H9 (cell line): Measurements from ENCODE around the gene TATDN2. TPM values are rescaled to one million over a fixed set of nuclear protein-coding genes. Genes with fewer than 3 reads are reported as not detected.

Experiments used
- DNase-seq: peaks from one replicate; pipeline ENCODE4 v3.0.0-alpha.2; 2017
- H2AFZ ChIP-seq: one replicate; pipeline ENCODE4 v1.6.1; 2013; ENCODE audit warnings: mild to moderate bottlenecking, low read length, control low read depth, moderate library complexity
- H2AK5ac ChIP-seq: 2 replicates; pipeline ENCODE4 v1.6.1; 2013; ENCODE audit warnings: low read length, control low read depth, mixed read lengths; ENCODE audit not compliant: insufficient read length
- H2BK120ac ChIP-seq: one replicate; pipeline ENCODE4 v1.6.1; 2013; ENCODE audit warnings: low read depth, mild to moderate bottlenecking, low read length, control low read depth, inconsistent platforms; ENCODE audit not compliant: poor library complexity, severe bottlenecking
- H2BK12ac ChIP-seq: 2 replicates; pipeline ENCODE4 v1.6.1; 2013; ENCODE audit warnings: low read length, control low read depth, mixed read lengths, low read depth; ENCODE audit not compliant: insufficient read length
- H2BK15ac ChIP-seq: 2 replicates; pipeline ENCODE4 v1.6.1; 2013; ENCODE audit warnings: low read depth, low read length, control low read depth
- H2BK20ac ChIP-seq: one replicate; pipeline ENCODE4 v1.6.1; 2013; ENCODE audit warnings: low read depth, mild to moderate bottlenecking, low read length, control low read depth, inconsistent platforms; ENCODE audit not compliant: poor library complexity, severe bottlenecking
- H2BK5ac ChIP-seq: 2 replicates; pipeline ENCODE4 v1.6.1; 2013; ENCODE audit warnings: low read length, control low read depth, mixed read lengths; ENCODE audit not compliant: insufficient read length
- H3K14ac ChIP-seq: 2 replicates; pipeline ENCODE4 v1.6.1; 2013; ENCODE audit warnings: low read length, control low read depth; ENCODE audit not compliant: insufficient read depth
- H3K18ac ChIP-seq: 2 replicates; pipeline ENCODE4 v1.6.1; 2013; ENCODE audit warnings: low read depth, mild to moderate bottlenecking, mixed read lengths, low read length, control low read depth; ENCODE audit not compliant: insufficient read length
- H3K23ac ChIP-seq: 2 replicates; pipeline ENCODE4 v1.6.1; 2013; ENCODE audit warnings: low read length, control low read depth, mixed read lengths, low read depth; ENCODE audit not compliant: insufficient read length
- H3K23me2 ChIP-seq: 2 replicates; pipeline ENCODE4 v1.6.1; 2013; ENCODE audit warnings: low read depth, mild to moderate bottlenecking, mixed read lengths, low read length, control low read depth; ENCODE audit not compliant: insufficient read length, poor library complexity, severe bottlenecking
- H3K27ac ChIP-seq: 2 replicates; pipeline ENCODE4 v1.5.1; 2013; ENCODE audit warnings: low read length, control low read depth, mixed read lengths, low read depth; ENCODE audit not compliant: insufficient read length
- H3K27me3 ChIP-seq: 2 replicates; pipeline ENCODE4 v1.6.1; 2013; ENCODE audit warnings: low read length, control low read depth, inconsistent platforms; ENCODE audit not compliant: insufficient read depth
- H3K4ac ChIP-seq: 2 replicates; pipeline ENCODE4 v1.6.1; 2013; ENCODE audit warnings: low read depth, mild to moderate bottlenecking, control low read depth, inconsistent platforms, low read length, moderate library complexity
- H3K4me1 ChIP-seq: 2 replicates; pipeline ENCODE4 v1.6.1; 2013; ENCODE audit warnings: low read length, control low read depth, inconsistent platforms; ENCODE audit not compliant: insufficient read depth
- H3K4me2 ChIP-seq: 2 replicates; pipeline ENCODE4 v1.6.1; 2013; ENCODE audit warnings: low read length, control low read depth, mixed read lengths; ENCODE audit not compliant: insufficient read length, insufficient read depth
- H3K56ac ChIP-seq: 2 replicates; pipeline ENCODE4 v1.6.1; 2013; ENCODE audit warnings: low read depth, mild to moderate bottlenecking, mixed read lengths, low read length, control low read depth; ENCODE audit not compliant: insufficient read length
- H3K79me1 ChIP-seq: 2 replicates; pipeline ENCODE4 v1.6.1; 2013; ENCODE audit warnings: low read depth, mild to moderate bottlenecking, moderate library complexity, low read length, control low read depth, inconsistent platforms; ENCODE audit not compliant: insufficient read depth, poor library complexity, severe bottlenecking
- H3K79me2 ChIP-seq: 2 replicates; pipeline ENCODE4 v1.6.1; 2013; ENCODE audit warnings: low read length, control low read depth, inconsistent platforms; ENCODE audit not compliant: insufficient read depth
- H3K9ac ChIP-seq: 2 replicates; pipeline ENCODE4 v1.6.1; 2013; ENCODE audit warnings: low read length, control low read depth, mixed read lengths; ENCODE audit not compliant: insufficient read length; ENCODE audit errors: extremely low read depth
- H3K9me3 ChIP-seq: one replicate; pipeline ENCODE4 v1.6.1; 2013; ENCODE audit warnings: low read depth, low read length, inconsistent platforms; ENCODE audit not compliant: control insufficient read depth
- H3T11ph ChIP-seq: one replicate; pipeline ENCODE4 v1.6.1; 2013; ENCODE audit warnings: mild to moderate bottlenecking, low read length, control low read depth, inconsistent platforms
- H4K20me1 ChIP-seq: one replicate; pipeline ENCODE4 v1.6.1; 2013; ENCODE audit not compliant: control insufficient read depth, insufficient read length, insufficient read depth
- H4K5ac ChIP-seq: 2 replicates; pipeline ENCODE4 v1.6.1; 2013; ENCODE audit warnings: low read depth, mild to moderate bottlenecking, mixed read lengths, low read length, control low read depth; ENCODE audit not compliant: insufficient read length
- H4K8ac ChIP-seq: replicated peaks from 2 replicates; pipeline ENCODE4 v1.6.1; 2013; ENCODE audit warnings: low read length, control low read depth, mixed read lengths, low read depth; ENCODE audit not compliant: insufficient read length
- H4K91ac ChIP-seq: 2 replicates; pipeline ENCODE4 v1.6.1; 2013; ENCODE audit warnings: low read depth, mild to moderate bottlenecking, moderate library complexity, mixed read lengths, low read length, control low read depth; ENCODE audit not compliant: insufficient read length
- H3K27ac Mint-ChIP-seq, 3 experiments: 2 replicates in 2 of 3; 3 replicates in 1 of 3; pipeline ENCODE4 v1.8.0; 2020 to 2021; ENCODE audit warnings: mixed read lengths in 3 of 3, mild to moderate bottlenecking in 1 of 3, moderate library complexity in 1 of 3
- H3K27me3 Mint-ChIP-seq: 2 replicates; pipeline ENCODE4 v1.8.0; 2021; ENCODE audit warnings: low read depth, mild to moderate bottlenecking, moderate library complexity, mixed read lengths
- H3K36me3 Mint-ChIP-seq, 3 experiments: 2 replicates in 2 of 3; 3 replicates in 1 of 3; pipeline ENCODE4 v1.8.0; 2020 to 2021; ENCODE audit warnings: low read depth in 3 of 3, mixed read lengths in 3 of 3; ENCODE audit not compliant: insufficient read depth in 1 of 3
- H3K4me1 Mint-ChIP-seq, 2 experiments: 2 replicates each; pipeline ENCODE4 v1.8.0; 2020; ENCODE audit warnings: mixed read lengths in 2 of 2
- H3K4me3 Mint-ChIP-seq, 2 experiments: 2 replicates in 1 of 2; 3 replicates in 1 of 2; pipeline ENCODE4 v1.8.0; 2020 to 2021; ENCODE audit warnings: mild to moderate bottlenecking in 2 of 2, mixed read lengths in 2 of 2, moderate library complexity in 1 of 2
- H3K9me3 Mint-ChIP-seq, 2 experiments: 2 replicates in 1 of 2; 3 replicates in 1 of 2; pipeline ENCODE4 v1.8.0; 2020; ENCODE audit warnings: mild to moderate bottlenecking in 2 of 2, mixed read lengths in 2 of 2, moderate library complexity in 1 of 2
- CTCF ChIP-seq: fragments of 200-600 bp; sonication (generic); conservative IDR thresholded peaks from 3 replicates; pipeline ENCODE4 v1.8.0; 2021; ENCODE audit warnings: antibody characterized with exemption, mild to moderate bottlenecking
- WGBS: extraction: QIAGEN DNeasy Blood & Tissue Kit; methylation state at CpG from one replicate; pipeline ENCODE4 v1.1.7; 2013; ENCODE audit warnings: missing lambda C conversion rate, low lambda C conversion rate, mixed read lengths; ENCODE audit not compliant: insufficient read length; ENCODE audit errors: extremely low coverage; 5-methylcytosine and 5-hydroxymethylcytosine counted together
- total RNA-seq: library from RNA; stranded (reverse); gene quantifications from 2 replicates; pipeline ENCODE4 v1.2.1, GENCODE V29; 2021

The TATDN2 gene
- total RNA-seq, 1 experiment from 2014 or later, result 34.4 TPM

GRCh38 chr3:10317311-10317960, 69.2 kb downstream of the TATDN2 start:
- Mint-ChIP-seq H3K27me3 (no peaks in the 10 kb centered on the region), H3K36me3 (peaks cover 18 to 60% (median 50%) of the 10 kb centered on the region in 3 experiments; a peak in 6 of 7 replicates), H3K4me3 (no peak overlapping the region; a peak in 1 of 5 replicates), H3K9me3 (no peaks in the 10 kb centered on the region), H3K4me1 (peaks cover 0 to 8% of the 10 kb centered on the region in 2 experiments; a peak in 3 of 4 replicates), H3K27ac (no peak overlapping the region)
- peaks cover 5% of the 10 kb centered on the region for H3K23me2 ChIP-seq
- no peak overlapping the region for H4K8ac ChIP-seq
- no peaks in the 10 kb centered on the region for H3K79me1 ChIP-seq
- no peaks in the 10 kb centered on the region for H3K27me3 ChIP-seq
- DNase-seq, result no peak
- no peak overlapping the region for H2BK15ac ChIP-seq
- no peak overlapping the region for H3K23ac ChIP-seq
- H4K91ac ChIP-seq, result no peak overlapping the region
- no peak overlapping the region for H3K27ac ChIP-seq
- H2BK20ac ChIP-seq, result no peak overlapping the region
- H2BK5ac ChIP-seq, result no peak overlapping the region
- peaks cover 12% of the 10 kb centered on the region for H3K79me2 ChIP-seq
- no peak overlapping the region for H4K5ac ChIP-seq
- TF ChIP-seq CTCF, result no peak
- no peaks in the 10 kb centered on the region for H3K9me3 ChIP-seq
- no peaks in the 10 kb centered on the region for H3K4me1 ChIP-seq
- H3K4me2 ChIP-seq, result no peak overlapping the region
- no peak overlapping the region for H2AFZ ChIP-seq
- WGBS, result no CpG with 5 or more reads among the region's 4 CpGs
- no peak overlapping the region for H3K9ac ChIP-seq
- H3T11ph ChIP-seq, result no peak overlapping the region
- no peak overlapping the region for H3K56ac ChIP-seq
- H3K18ac ChIP-seq, result no peak overlapping the region
- H3K14ac ChIP-seq, result no peak overlapping the region
- H2BK120ac ChIP-seq, result no peak overlapping the region
- no peak overlapping the region for H2BK12ac ChIP-seq
- H4K20me1 ChIP-seq, result no peaks in the 10 kb centered on the region
- no peak overlapping the region for H2AK5ac ChIP-seq
- H3K4ac ChIP-seq, result no peak overlapping the region
